Measurements from ENCODE around the gene TPSG1.

DNA sequence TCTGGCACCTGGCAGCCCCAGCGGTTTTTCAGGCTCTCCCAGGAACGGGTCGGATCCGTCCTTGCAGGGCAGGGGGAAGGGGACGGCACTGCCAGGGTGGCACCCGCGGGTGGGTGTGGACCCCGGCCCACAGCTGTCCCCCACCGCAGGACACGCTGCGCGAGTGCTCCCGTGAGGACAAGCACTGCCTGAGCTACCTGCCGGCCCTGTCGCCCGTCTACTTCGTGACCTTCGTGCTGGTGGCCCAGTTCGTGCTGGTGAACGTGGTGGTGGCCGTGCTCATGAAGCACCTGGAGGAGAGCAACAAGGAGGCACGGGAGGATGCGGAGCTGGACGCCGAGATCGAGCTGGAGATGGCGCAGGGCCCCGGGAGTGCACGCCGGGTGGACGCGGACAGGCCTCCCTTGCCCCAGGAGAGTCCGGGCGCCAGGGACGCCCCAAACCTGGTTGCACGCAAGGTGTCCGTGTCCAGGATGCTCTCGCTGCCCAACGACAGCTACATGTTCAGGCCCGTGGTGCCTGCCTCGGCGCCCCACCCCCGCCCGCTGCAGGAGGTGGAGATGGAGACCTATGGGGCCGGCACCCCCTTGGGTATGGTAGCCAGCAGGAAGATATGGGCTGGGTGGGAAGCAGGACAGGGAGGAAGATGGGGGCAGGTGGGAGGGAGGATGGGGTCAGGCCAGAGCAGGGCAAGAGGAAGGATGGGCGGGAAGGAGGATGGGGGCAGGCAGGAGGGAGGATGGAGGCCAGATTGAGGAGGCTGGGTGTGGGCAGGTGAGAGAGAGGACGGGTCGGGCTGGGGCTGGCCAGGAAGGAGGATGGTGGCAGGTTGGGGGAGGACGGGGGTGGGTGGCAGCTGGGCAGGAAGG is 6.8 kb downstream of the TPSG1 start:
- TF ChIP-seq POLR2A (IDR thresholded peaks at IDR 0.05) (no peak), POLR2AphosphoS5 (IDR thresholded peaks at IDR 0.05) (no peak), CTCF (IDR thresholded peaks at IDR 0.05) (no peak)

All from stomach (tissue), 4 donors.